ENCODE measurements around the gene MRPL33. TPM values are rescaled to one million over a fixed set of nuclear protein-coding genes. Genes with fewer than 3 reads are reported as not detected.

Gene MRPL33
- total and polyA plus RNA-seq, 3 experiments from 2014 or later, result 85.8 to 251 (median 90.0) TPM

DNA sequence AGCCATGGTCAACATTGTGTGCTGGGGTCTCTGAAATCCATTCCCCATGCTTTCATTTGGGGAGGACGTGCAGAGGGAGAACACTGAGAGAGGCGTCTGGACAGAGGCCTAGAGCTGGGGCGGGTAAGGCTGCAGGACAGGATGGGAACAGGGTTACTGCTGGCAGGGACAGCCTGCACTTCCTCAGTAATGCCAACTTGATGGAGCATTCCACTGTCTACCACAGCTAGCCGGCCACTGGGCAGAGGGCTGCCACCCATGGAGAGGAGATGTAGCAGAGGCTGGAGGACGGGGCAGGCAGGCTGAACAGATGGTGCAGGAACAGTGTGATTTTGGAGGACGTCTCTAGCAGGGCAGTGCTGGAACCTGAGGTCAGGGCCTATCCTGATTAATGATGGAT, 29.3 kb downstream of the MRPL33 start:
- POLR2A ChIA-PET, result no interaction called here
- Histone ChIP-seq H3K9me3 (ENCODE audit: low read length) (no peaks in the 10 kb centered on the region), H3K36me3 (ENCODE audit: insufficient read depth, low read length) (no peaks in the 10 kb centered on the region), H3K4me1 (ENCODE audit: insufficient read depth, low read length) (no peaks in the 10 kb centered on the region), H3K27me3 (ENCODE audit: insufficient read depth, low read length, poor library complexity, severe bottlenecking) (no peaks in the 10 kb centered on the region), H3K4me3 (ENCODE audit: low read length) (no peak overlapping the region), H3K27ac (ENCODE audit: low read depth, low read length) (no peak overlapping the region)
- Mint-ChIP-seq H3K4me1 (no peaks in the 10 kb centered on the region), H3K9me3 (no peaks in the 10 kb centered on the region), H3K27ac (peak overlapping the region in 1 of 8 donors; percentile 13), H3K27me3 (no peaks in the 10 kb centered on the region), H3K36me3 (peaks cover 0 to 6% (median 0%) of the 10 kb centered on the region in 3 donors), H3K4me3 (no peak overlapping the region)
- DNase-seq, result no peak
- CTCF ChIA-PET, result no interaction called here

DNA sequence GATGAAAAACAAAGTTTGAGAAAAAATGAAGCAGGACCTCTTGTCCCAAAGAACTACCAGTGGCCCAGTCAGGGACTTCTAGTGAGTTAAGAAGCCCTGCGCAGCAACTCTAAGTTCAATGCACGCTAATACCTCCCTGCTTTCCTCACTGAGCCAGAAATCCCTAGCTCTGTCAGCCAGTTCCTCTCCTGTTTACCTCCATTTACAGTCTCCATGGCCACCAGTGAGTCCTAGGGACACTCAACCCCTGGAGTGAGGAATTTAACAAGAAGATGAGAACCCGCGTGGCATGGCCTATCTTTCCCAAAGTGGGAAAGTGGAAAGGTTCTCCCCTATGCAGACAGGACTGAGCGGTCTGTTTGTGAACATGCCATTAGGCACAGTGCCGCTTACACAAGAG, 31.0 kb downstream of the MRPL33 start:
- Histone ChIP-seq H3K4me1 (ENCODE audit: insufficient read depth, low read length) (no peaks in the 10 kb centered on the region), H3K36me3 (ENCODE audit: insufficient read depth, low read length) (no peaks in the 10 kb centered on the region), H3K4me3 (ENCODE audit: low read length) (no peak overlapping the region), H3K9me3 (ENCODE audit: low read length) (no peaks in the 10 kb centered on the region), H3K27me3 (ENCODE audit: insufficient read depth, low read length, poor library complexity, severe bottlenecking) (no peaks in the 10 kb centered on the region), H3K27ac (ENCODE audit: low read depth, low read length) (no peak overlapping the region)
- Mint-ChIP-seq H3K4me1 (no peaks in the 10 kb centered on the region), H3K4me3 (no peak overlapping the region), H3K27ac (no peak overlapping the region), H3K9me3 (no peaks in the 10 kb centered on the region), H3K36me3 (peaks cover 0 to 4% (median 0%) of the 10 kb centered on the region in 3 donors), H3K27me3 (no peaks in the 10 kb centered on the region)
- DNase-seq, result no peak
- ChIA-PET POLR2A (no interaction called here), CTCF (no interaction called here)

DNA sequence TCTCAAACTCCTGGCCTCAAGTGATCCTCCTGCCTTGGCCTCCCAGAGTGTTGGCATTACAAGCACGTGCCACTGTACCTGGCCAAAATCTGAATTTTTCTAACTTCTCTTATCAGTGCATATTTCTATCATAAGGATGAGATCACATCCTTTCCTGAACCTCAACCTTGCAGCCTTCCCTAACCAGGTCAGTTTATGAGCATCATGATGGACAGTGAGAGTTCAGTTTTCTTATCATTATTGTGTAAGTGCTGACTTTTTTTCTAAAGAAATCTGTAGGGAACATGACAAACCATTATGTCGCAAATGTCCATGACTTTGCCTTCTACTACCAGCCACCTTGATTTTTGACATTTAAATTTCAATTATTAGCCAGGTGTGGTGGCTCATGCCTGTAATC, 31.5 kb downstream of the MRPL33 start:
- no peak for DNase-seq
- Mint-ChIP-seq H3K9me3 (no peaks in the 10 kb centered on the region), H3K27ac (peak overlapping the region in 1 of 8 donors; percentile 52), H3K4me3 (no peak overlapping the region), H3K27me3 (no peaks in the 10 kb centered on the region), H3K36me3 (peaks cover 0 to 4% (median 0%) of the 10 kb centered on the region in 3 donors), H3K4me1 (no peaks in the 10 kb centered on the region)
- CTCF ChIA-PET, result interaction anchor here (1.5 kb wide), 1 partner anchor 650 kb away, joined by 4 read pairs; no protein-coding TSS in a partner anchor
- H3K4me1 ChIP-seq (ENCODE audit: insufficient read depth, low read length), result no peaks in the 10 kb centered on the region
- POLR2A ChIA-PET, result no interaction called here
- no peaks in the 10 kb centered on the region for H3K36me3 ChIP-seq (ENCODE audit: insufficient read depth, low read length)
- H3K27me3 ChIP-seq (ENCODE audit: insufficient read depth, low read length, poor library complexity, severe bottlenecking), result no peaks in the 10 kb centered on the region
- no peak overlapping the region for H3K4me3 ChIP-seq (ENCODE audit: low read length)
- H3K27ac ChIP-seq (ENCODE audit: low read depth, low read length), result no peak overlapping the region
- H3K9me3 ChIP-seq (ENCODE audit: low read length), result no peaks in the 10 kb centered on the region

DNA sequence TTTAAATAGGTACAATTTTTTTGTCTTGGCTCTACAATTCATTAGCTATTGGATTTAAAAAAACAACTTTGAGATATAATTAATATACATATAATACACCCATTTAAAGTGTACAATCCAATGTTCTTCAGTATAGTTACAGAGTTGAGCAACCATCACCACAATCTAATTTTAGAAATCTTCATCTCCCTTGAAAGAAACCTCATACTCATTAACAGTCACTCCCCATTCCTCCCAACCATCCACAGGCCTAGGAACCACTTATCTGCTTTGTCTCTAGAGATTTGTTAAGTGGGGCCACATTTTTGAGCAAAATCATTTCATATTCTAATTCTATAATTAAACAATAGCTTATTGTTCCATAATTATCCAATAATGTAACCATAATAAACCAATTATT, 32.6 kb downstream of the MRPL33 start:
- Histone ChIP-seq H3K27ac (ENCODE audit: low read depth, low read length) (no peak overlapping the region), H3K4me3 (ENCODE audit: low read length) (no peak overlapping the region), H3K4me1 (ENCODE audit: insufficient read depth, low read length) (no peaks in the 10 kb centered on the region), H3K9me3 (ENCODE audit: low read length) (no peaks in the 10 kb centered on the region), H3K27me3 (ENCODE audit: insufficient read depth, low read length, poor library complexity, severe bottlenecking) (no peaks in the 10 kb centered on the region), H3K36me3 (ENCODE audit: insufficient read depth, low read length) (no peaks in the 10 kb centered on the region)
- Mint-ChIP-seq H3K9me3 (no peaks in the 10 kb centered on the region), H3K36me3 (peaks cover 0 to 2% (median 0%) of the 10 kb centered on the region in 3 donors), H3K27ac (no peak overlapping the region), H3K27me3 (no peaks in the 10 kb centered on the region), H3K4me3 (no peak overlapping the region), H3K4me1 (no peaks in the 10 kb centered on the region)
- DNase-seq, result no peak
- ChIA-PET POLR2A (no interaction called here), CTCF (interaction anchor here (1.5 kb wide), 1 partner anchor 649 kb away, joined by 4 read pairs; no protein-coding TSS in a partner anchor)

DNA sequence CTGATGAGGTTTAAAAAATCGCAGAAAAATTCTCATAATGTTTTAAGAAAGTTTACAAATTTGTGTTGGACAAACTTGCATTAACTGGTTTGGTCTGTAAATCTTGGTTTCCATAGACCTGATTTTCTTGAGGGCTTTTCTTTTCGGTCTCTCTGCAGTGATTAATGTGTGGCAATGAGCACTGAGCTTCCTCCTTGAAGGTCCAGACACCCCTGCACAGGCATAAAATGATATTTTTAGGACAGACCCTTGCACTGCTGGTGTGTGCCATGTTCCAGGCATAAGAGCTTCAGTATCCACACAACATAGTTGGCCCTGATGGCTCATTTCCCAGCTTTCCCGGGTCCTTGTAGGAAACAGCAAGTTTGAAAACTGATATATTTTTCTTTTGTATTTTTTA, 33.7 kb downstream of the MRPL33 start:
- no peaks in the 10 kb centered on the region for H3K9me3 Mint-ChIP-seq
- CTCF ChIA-PET, result no interaction called here
- DNase-seq, result no peak

DNA sequence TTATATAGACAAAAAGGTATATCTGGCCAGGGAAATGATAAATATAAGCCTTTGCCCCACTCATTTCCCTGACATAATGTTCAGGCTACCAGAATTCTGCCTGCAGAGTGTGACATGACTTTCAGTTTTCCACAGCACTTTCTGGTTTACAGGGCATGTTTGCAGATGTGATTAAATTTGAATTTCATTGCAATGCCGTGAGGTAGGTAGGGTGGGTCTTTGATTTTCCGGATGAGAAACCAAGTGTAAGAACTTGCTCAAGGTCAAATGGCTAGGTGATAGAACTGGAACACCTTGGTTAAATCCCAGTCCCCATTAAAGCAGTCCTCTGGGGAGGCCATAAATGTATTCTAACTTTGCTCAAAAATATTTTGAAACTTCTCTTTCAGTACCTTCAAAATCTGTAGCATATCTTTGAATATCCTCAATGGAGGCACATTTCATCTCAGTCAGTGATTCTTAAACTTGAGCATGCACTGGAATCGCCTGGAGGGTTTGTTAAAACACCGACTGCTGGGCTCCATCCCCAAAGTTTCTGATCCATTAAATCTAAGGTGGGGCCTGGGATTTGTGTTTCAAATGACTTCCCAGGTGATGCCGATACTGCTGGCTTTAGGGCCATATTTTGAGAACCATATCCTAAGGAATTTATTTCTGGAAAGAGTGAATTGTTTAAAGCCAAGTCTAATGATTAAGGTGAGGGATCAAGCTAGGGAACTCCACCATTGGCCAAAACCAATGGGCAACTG, 35.0 kb downstream of the MRPL33 start:
- Mint-ChIP-seq H3K9me3 (no peaks in the 10 kb centered on the region), H3K27me3 (peaks cover 0 to 5% of the 10 kb centered on the region in 2 donors), H3K4me3 (no peak overlapping the region), H3K36me3 (peaks cover 0 to 2% (median 0%) of the 10 kb centered on the region in 3 donors), H3K27ac (peak overlapping the region in 1 of 8 donors; percentile 11), H3K4me1 (no peaks in the 10 kb centered on the region)
- Histone ChIP-seq H3K4me3 (ENCODE audit: low read length) (no peak overlapping the region), H3K4me1 (ENCODE audit: insufficient read depth, low read length) (no peaks in the 10 kb centered on the region), H3K36me3 (ENCODE audit: insufficient read depth, low read length) (no peaks in the 10 kb centered on the region), H3K27me3 (ENCODE audit: insufficient read depth, low read length, poor library complexity, severe bottlenecking) (no peaks in the 10 kb centered on the region), H3K9me3 (ENCODE audit: low read length) (no peaks in the 10 kb centered on the region), H3K27ac (ENCODE audit: low read depth, low read length) (no peak overlapping the region)
- DNase-seq, result no peak
- ChIA-PET CTCF (no interaction called here), POLR2A (interaction anchor here (0.6 kb wide), 1 partner anchor 597 kb away, joined by 3 read pairs; no protein-coding TSS in a partner anchor)

More for the DNA sequence above, 33.7 kb downstream of the MRPL33 start:
- POLR2A ChIA-PET, result no interaction called here
- no peaks in the 10 kb centered on the region for H3K36me3 ChIP-seq (ENCODE audit: insufficient read depth, low read length)
- no peak overlapping the region for H3K4me3 ChIP-seq (ENCODE audit: low read length)
- peaks cover 0 to 2% (median 0%) of the 10 kb centered on the region in 3 donors for H3K36me3 Mint-ChIP-seq
- H3K27me3 Mint-ChIP-seq, result no peaks in the 10 kb centered on the region
- H3K27ac ChIP-seq (ENCODE audit: low read depth, low read length), result no peak overlapping the region
- H3K4me3 Mint-ChIP-seq, result no peak overlapping the region
- H3K4me1 Mint-ChIP-seq, result no peaks in the 10 kb centered on the region
- no peak overlapping the region for H3K27ac Mint-ChIP-seq
- H3K4me1 ChIP-seq (ENCODE audit: insufficient read depth, low read length), result no peaks in the 10 kb centered on the region
- no peaks in the 10 kb centered on the region for H3K9me3 ChIP-seq (ENCODE audit: low read length)
- H3K27me3 ChIP-seq (ENCODE audit: insufficient read depth, low read length, poor library complexity, severe bottlenecking), result no peaks in the 10 kb centered on the region

DNA sequence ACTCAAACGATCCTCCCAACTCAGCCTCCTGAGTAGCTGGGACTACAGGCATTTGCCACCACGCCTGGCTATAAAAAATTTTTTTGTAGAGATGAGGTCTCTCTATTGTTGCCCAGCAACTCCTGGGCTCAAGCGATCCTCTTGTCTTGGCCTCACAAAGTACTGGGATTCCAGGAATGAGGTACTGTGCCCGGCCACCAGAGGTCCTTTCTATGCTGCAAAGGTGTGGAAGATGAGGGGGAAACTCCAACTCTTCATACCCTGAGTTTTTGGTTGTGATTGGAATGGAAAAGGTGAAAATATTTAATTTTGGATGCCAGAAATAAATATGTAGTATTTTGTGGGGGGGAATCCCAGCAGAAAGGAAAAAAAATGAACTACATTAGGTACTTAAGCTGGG, 36.0 kb downstream of the MRPL33 start:
- POLR2A ChIA-PET, result no interaction called here

DNA sequence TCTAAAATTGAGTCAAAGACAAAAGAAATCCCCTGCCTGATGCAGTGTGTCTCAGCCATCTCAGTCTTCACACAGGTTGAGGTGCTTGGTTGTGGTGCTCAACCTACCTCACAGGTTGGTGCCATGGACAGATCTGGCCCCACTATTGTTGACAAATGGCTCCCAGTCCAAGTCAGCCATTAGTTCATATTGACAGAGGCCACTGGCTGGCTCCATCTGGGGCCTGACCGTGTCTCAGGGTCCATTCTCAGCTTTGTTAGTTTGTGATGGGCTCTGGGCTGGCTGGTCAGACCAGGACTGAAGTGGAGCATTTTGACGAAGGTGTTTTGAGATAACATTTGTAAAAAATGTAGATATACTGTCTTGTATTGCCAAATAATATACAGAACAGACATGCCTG, 36.9 kb downstream of the MRPL33 start:
- peaks cover 0 to 3% (median 0%) of the 10 kb centered on the region in 5 donors for H3K9me3 Mint-ChIP-seq
- Histone ChIP-seq H3K36me3 (ENCODE audit: insufficient read depth, low read length) (no peaks in the 10 kb centered on the region), H3K9me3 (ENCODE audit: low read length) (no peaks in the 10 kb centered on the region), H3K27me3 (ENCODE audit: insufficient read depth, low read length, poor library complexity, severe bottlenecking) (no peaks in the 10 kb centered on the region), H3K27ac (ENCODE audit: low read depth, low read length) (no peak overlapping the region), H3K4me1 (ENCODE audit: insufficient read depth, low read length) (no peaks in the 10 kb centered on the region), H3K4me3 (ENCODE audit: low read length) (no peak overlapping the region)
- no peak for DNase-seq
- ChIA-PET POLR2A (no interaction called here), CTCF (no interaction called here)
- no peak overlapping the region for H3K27ac Mint-ChIP-seq
- H3K27me3 Mint-ChIP-seq, result peaks cover 0 to 6% of the 10 kb centered on the region in 2 donors
- H3K36me3 Mint-ChIP-seq, result peaks cover 0 to 2% (median 0%) of the 10 kb centered on the region in 3 donors
- H3K4me1 Mint-ChIP-seq, result no peaks in the 10 kb centered on the region
- no peak overlapping the region for H3K4me3 Mint-ChIP-seq

More for the DNA sequence above, 36.0 kb downstream of the MRPL33 start:
- no peak overlapping the region for H3K4me3 ChIP-seq (ENCODE audit: low read length)
- H3K9me3 Mint-ChIP-seq, result peaks cover 0 to 3% (median 0%) of the 10 kb centered on the region in 5 donors
- H3K4me1 Mint-ChIP-seq, result no peaks in the 10 kb centered on the region
- no peak for DNase-seq
- CTCF ChIA-PET, result no interaction called here
- no peaks in the 10 kb centered on the region for H3K9me3 ChIP-seq (ENCODE audit: low read length)
- no peak overlapping the region for H3K27ac ChIP-seq (ENCODE audit: low read depth, low read length)
- peaks cover 0 to 2% (median 0%) of the 10 kb centered on the region in 3 donors for H3K36me3 Mint-ChIP-seq
- peak overlapping the region in 1 of 8 donors; percentile 52 for H3K27ac Mint-ChIP-seq
- no peaks in the 10 kb centered on the region for H3K36me3 ChIP-seq (ENCODE audit: insufficient read depth, low read length)
- H3K4me3 Mint-ChIP-seq, result no peak overlapping the region
- H3K27me3 ChIP-seq (ENCODE audit: insufficient read depth, low read length, poor library complexity, severe bottlenecking), result no peaks in the 10 kb centered on the region
- H3K27me3 Mint-ChIP-seq, result peaks cover 0 to 5% of the 10 kb centered on the region in 2 donors
- H3K4me1 ChIP-seq (ENCODE audit: insufficient read depth, low read length), result no peaks in the 10 kb centered on the region
